CD4-positive, alpha-beta T cell (primary cell): ENCODE results near the gene POLA1. TPM values are rescaled to one million over a fixed set of nuclear protein-coding genes. Genes with fewer than 3 reads are reported as not detected.

ENCODE experiments used
- ATAC-seq: fragments of 200-7000 bp; cut with Tn5 transposase; one replicate; pipeline ENCODE4 v1.10.0; 2022; ENCODE audit warnings: mild to moderate bottlenecking; ENCODE audit not compliant: poor library complexity
- CTCF ChIA-PET: fragments of 350-600 bp; sonication (Branson Sonifier 250); formaldehyde crosslinking; loops from one replicate; lab custom pipeline; 2021; ENCODE audit warnings: antibody characterized with exemption, inconsistent platforms; lab: Charles Lee
- POLR2A ChIA-PET: fragments of 350-600 bp; sonication (Branson Sonifier 250); formaldehyde crosslinking; loops from one replicate; lab custom pipeline; 2021; ENCODE audit warnings: antibody characterized with exemption, inconsistent platforms; lab: Charles Lee
- DNase-seq, 14 experiments: peaks; one replicate each; pipeline ENCODE4 v3.0.0-alpha.2; 2013 to 2020; ENCODE audit warnings: mixed read lengths in 2 of 14
- H3K27ac ChIP-seq, 2 donors: one replicate each; pipeline versions ENCODE4 v1.5.1 to v1.7.0; 2013; ENCODE audit warnings: low read length in 2 of 2, low read depth in 1 of 2, mild to moderate bottlenecking in 1 of 2
- H3K27me3 ChIP-seq, 2 experiments: 1 replicate in 1 of 2; 2 replicates in 1 of 2; pipeline versions ENCODE4 v1.6.1 to v1.7.0; 2013; ENCODE audit warnings: low read length in 2 of 2, control low read depth in 1 of 2, mild to moderate bottlenecking in 1 of 2, moderate library complexity in 1 of 2; ENCODE audit not compliant: insufficient read depth in 2 of 2, control insufficient read depth in 1 of 2
- H3K36me3 ChIP-seq: one replicate; pipeline ENCODE4 v1.6.1; 2013; ENCODE audit warnings: low read length, control low read depth; ENCODE audit not compliant: insufficient read depth
- H3K4me1 ChIP-seq: one replicate; pipeline ENCODE4 v1.6.1; 2013; ENCODE audit warnings: low read length, control low read depth; ENCODE audit not compliant: insufficient read depth
- H3K4me3 ChIP-seq: one replicate; pipeline ENCODE4 v1.5.1; 2013; ENCODE audit warnings: mild to moderate bottlenecking, low read length, moderate library complexity
- H3K9me3 ChIP-seq, 2 experiments: 1 replicate in 1 of 2; 2 replicates in 1 of 2; pipeline versions ENCODE4 v1.6.1 to v1.7.0; 2013; ENCODE audit warnings: low read length in 2 of 2, mild to moderate bottlenecking in 2 of 2, control low read depth in 1 of 2, moderate library complexity in 1 of 2; ENCODE audit not compliant: control insufficient read depth in 1 of 2, insufficient read depth in 1 of 2
- H3K27ac Mint-ChIP-seq: one replicate; pipeline ENCODE4 v1.8.0; 2020; ENCODE audit warnings: mixed read lengths
- H3K27me3 Mint-ChIP-seq: one replicate; pipeline ENCODE4 v1.8.0; 2021; ENCODE audit warnings: mixed read lengths
- H3K36me3 Mint-ChIP-seq: one replicate; pipeline ENCODE4 v1.8.0; 2021; ENCODE audit warnings: low read depth, mixed read lengths
- H3K4me1 Mint-ChIP-seq: one replicate; pipeline ENCODE4 v1.8.0; 2021; ENCODE audit warnings: low read depth, mixed read lengths
- H3K4me3 Mint-ChIP-seq: one replicate; pipeline ENCODE4 v1.8.0; 2020; ENCODE audit warnings: mild to moderate bottlenecking, mixed read lengths
- H3K9me3 Mint-ChIP-seq: one replicate; pipeline ENCODE4 v1.8.0; 2020; ENCODE audit warnings: mixed read lengths
- intact Hi-C, 2 experiments: fragments of 100-400 bp; cut with DNase I in 1 of 2; cut with micrococcal nuclease in 1 of 2; formaldehyde crosslinking; loops; one replicate each; pipeline versions ENCODE4 v1.15.1 to v1.9.0; 2023 to 2025; cut with DNase I, micrococcal nuclease
- total RNA-seq, 174 experiments: library from RNA in 2 of 174; stranded (reverse) in 2 of 174; gene quantifications; one replicate each; pipeline ENCODE4 v1.2.3 and lab custom pipeline; 2021 to 2026
- TF ChIP-seq, protein P1 (sequence below): fragments of 200-600 bp; IDR thresholded peaks from one replicate; pipeline ENCODE4 v1.8.0; 2022; ENCODE audit warnings: antibody characterized with exemption, mild to moderate bottlenecking

Gene POLA1
- total RNA-seq, 2 experiments from 2014 or later: 4.7 TPM

- ChIA-PET CTCF (no interaction called here), POLR2A (no interaction called here)
- H3K4me1 ChIP-seq: no peaks in the 10 kb centered on the region
- H3K27me3 Mint-ChIP-seq: no peaks in the 10 kb centered on the region
- H3K4me1 Mint-ChIP-seq: no peaks in the 10 kb centered on the region
- no peaks in the 10 kb centered on the region for H3K9me3 Mint-ChIP-seq
- H3K27ac Mint-ChIP-seq: no peak overlapping the region
- no peak overlapping the region for H3K27ac ChIP-seq
- TF ChIP-seq, protein P1, sequence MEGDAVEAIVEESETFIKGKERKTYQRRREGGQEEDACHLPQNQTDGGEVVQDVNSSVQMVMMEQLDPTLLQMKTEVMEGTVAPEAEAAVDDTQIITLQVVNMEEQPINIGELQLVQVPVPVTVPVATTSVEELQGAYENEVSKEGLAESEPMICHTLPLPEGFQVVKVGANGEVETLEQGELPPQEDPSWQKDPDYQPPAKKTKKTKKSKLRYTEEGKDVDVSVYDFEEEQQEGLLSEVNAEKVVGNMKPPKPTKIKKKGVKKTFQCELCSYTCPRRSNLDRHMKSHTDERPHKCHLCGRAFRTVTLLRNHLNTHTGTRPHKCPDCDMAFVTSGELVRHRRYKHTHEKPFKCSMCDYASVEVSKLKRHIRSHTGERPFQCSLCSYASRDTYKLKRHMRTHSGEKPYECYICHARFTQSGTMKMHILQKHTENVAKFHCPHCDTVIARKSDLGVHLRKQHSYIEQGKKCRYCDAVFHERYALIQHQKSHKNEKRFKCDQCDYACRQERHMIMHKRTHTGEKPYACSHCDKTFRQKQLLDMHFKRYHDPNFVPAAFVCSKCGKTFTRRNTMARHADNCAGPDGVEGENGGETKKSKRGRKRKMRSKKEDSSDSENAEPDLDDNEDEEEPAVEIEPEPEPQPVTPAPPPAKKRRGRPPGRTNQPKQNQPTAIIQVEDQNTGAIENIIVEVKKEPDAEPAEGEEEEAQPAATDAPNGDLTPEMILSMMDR: no peak
- H3K4me3 ChIP-seq: no peak overlapping the region
- H3K27me3 ChIP-seq: no peaks in the 10 kb centered on the region
- no peaks in the 10 kb centered on the region for H3K36me3 Mint-ChIP-seq
- H3K9me3 ChIP-seq: no peaks in the 10 kb centered on the region
- no peak overlapping the region for H3K4me3 Mint-ChIP-seq
- intact Hi-C loops: no loop called here
- ATAC-seq: no peak
- H3K36me3 ChIP-seq: no peaks in the 10 kb centered on the region
- DNase-seq: no peak
Measured at GRCh38 chrX:24877288-24877664, 183.6 kb downstream of the POLA1 start.

DNA sequence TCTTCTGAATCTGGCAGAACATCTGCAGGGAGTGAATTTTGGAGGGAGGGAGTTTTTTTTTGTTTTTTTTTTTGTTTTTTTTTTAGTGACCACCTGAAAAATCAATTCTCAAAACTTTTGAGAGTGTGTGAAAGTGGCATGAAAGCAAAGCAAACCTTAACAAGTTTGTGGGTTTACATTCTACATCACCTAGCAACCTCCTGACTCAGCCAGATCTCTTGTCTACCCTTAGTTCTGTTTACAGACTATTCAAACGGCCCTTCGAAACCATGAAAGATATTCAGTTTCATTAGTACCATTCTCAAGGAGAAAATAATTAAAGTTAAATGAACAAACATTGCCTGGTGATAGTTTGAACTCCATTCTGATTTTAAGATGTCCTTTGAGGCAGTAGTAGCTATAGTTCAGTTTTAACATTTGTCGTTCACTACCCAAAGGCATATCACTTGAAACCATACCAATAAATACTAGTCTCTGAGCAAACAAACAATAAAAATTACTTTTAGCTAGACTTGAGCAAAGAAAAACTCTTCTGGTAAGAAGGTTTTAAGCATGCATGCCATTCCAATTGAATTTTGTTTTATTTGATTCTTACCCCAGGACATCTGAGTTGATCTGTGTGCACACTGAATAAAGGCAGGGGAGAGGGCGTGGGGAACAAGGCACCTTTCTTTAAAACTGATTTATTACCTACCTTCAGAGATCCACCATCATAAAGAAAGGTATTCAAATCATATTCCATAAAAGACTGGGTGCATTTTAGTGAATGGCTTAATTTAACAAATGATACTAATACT, 184.3 kb downstream of the POLA1 start:
- ATAC-seq: no peak
- CTCF ChIA-PET: no interaction called here
- intact Hi-C loops: no loop called here
- Mint-ChIP-seq H3K27ac (no peak overlapping the region), H3K9me3 (no peaks in the 10 kb centered on the region), H3K4me1 (no peaks in the 10 kb centered on the region), H3K36me3 (no peaks in the 10 kb centered on the region), H3K27me3 (no peaks in the 10 kb centered on the region), H3K4me3 (no peak overlapping the region)
- no peaks in the 10 kb centered on the region for H3K27me3 ChIP-seq
- TF ChIP-seq, protein P1: no peak
- no peak overlapping the region for H3K27ac ChIP-seq
- no peaks in the 10 kb centered on the region for H3K36me3 ChIP-seq
- no peaks in the 10 kb centered on the region for H3K9me3 ChIP-seq
- H3K4me1 ChIP-seq: no peaks in the 10 kb centered on the region
- no peak overlapping the region for H3K4me3 ChIP-seq
- no peak for DNase-seq
- POLR2A ChIA-PET: no interaction called here

DNA sequence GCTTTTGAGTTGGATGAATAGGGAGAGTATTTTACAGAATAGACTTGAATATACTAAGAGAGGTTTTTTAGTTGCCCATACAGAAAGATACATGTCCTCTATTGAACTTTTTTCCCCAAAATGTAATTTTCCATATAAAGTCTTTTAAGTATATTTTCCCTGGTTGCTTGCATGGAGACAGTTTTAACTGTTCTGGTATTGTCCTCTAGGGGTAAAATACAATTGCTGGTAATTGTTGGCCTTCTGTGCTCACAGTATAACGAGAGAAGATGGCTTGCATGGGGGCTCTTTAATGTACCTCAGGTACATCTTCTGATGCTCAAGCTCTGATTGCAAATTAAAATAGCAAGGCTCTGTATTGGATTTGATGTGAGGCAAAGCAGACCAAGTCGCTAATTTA, 186.0 kb downstream of the POLA1 start:
- no peak overlapping the region for H3K27ac ChIP-seq
- ChIA-PET CTCF (no interaction called here), POLR2A (no interaction called here)
- H3K4me1 ChIP-seq: no peaks in the 10 kb centered on the region
- H3K9me3 Mint-ChIP-seq: no peaks in the 10 kb centered on the region
- H3K4me3 ChIP-seq: no peak overlapping the region
- no peaks in the 10 kb centered on the region for H3K27me3 Mint-ChIP-seq
- H3K4me3 Mint-ChIP-seq: no peak overlapping the region
- no peaks in the 10 kb centered on the region for H3K36me3 ChIP-seq
- no peaks in the 10 kb centered on the region for H3K4me1 Mint-ChIP-seq
- no peak overlapping the region for H3K27ac Mint-ChIP-seq
- H3K36me3 Mint-ChIP-seq: no peaks in the 10 kb centered on the region
- TF ChIP-seq, protein P1: no peak
- intact Hi-C loops: no loop called here
- no peaks in the 10 kb centered on the region for H3K27me3 ChIP-seq
- no peaks in the 10 kb centered on the region for H3K9me3 ChIP-seq
- no peak for ATAC-seq
- no peak for DNase-seq
